Measurements from ENCODE around the gene RBM24. TPM values are rescaled to one million over a fixed set of nuclear protein-coding genes. Genes with fewer than 3 reads are reported as not detected.
A peak's percentile ranks its signal among the peaks of the same experiment; 100 is the strongest.

The RBM24 gene
- total RNA-seq, 1 donor from 2014 or later: 3.1 TPM

DNA sequence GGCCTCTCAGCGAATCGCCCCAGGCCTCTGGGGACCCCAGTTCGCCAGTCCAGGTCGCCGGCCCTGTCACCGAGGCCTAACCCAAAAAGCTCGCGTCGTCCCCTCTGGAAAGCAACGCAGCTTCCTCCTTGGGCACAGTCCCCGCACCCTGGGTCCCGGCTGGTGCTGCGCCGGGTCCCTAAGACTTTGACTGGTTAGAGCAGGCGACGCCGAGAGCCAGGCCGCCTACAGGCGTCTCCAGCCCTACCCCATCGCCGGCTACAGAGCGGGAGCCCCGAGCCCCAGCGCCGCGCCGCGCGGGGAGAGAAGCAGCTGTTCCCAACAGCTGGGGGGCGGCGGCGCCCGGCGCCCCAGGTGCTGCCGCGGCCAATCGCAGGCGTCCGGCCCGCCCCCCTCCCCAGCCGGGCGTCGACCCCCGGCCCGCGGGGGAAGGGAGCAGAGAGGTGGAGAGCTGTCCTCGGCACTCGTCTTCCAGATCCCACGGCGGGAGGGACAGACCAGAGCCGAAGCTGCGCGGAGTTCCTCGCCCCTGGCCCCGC is 540 bp upstream of the RBM24 start:
- Histone ChIP-seq H3K27me3 (ENCODE audit: control insufficient read depth, insufficient read depth, low read length) (peaks cover 4% of the 10 kb centered on the region), H3K36me3 (ENCODE audit: control insufficient read depth, insufficient read depth, low read length) (no peaks in the 10 kb centered on the region), H3K4me3 (ENCODE audit: low read depth, low read length) (peak overlapping the region; percentile 77)
- TF ChIP-seq, protein P1, sequence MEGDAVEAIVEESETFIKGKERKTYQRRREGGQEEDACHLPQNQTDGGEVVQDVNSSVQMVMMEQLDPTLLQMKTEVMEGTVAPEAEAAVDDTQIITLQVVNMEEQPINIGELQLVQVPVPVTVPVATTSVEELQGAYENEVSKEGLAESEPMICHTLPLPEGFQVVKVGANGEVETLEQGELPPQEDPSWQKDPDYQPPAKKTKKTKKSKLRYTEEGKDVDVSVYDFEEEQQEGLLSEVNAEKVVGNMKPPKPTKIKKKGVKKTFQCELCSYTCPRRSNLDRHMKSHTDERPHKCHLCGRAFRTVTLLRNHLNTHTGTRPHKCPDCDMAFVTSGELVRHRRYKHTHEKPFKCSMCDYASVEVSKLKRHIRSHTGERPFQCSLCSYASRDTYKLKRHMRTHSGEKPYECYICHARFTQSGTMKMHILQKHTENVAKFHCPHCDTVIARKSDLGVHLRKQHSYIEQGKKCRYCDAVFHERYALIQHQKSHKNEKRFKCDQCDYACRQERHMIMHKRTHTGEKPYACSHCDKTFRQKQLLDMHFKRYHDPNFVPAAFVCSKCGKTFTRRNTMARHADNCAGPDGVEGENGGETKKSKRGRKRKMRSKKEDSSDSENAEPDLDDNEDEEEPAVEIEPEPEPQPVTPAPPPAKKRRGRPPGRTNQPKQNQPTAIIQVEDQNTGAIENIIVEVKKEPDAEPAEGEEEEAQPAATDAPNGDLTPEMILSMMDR (IDR thresholded peaks at IDR 0.05; ENCODE audit: insufficient read depth, low read length, poor library complexity, severe bottlenecking): peak; percentile 6
- DNase-seq (ENCODE audit: low read depth): no peak

DNA sequence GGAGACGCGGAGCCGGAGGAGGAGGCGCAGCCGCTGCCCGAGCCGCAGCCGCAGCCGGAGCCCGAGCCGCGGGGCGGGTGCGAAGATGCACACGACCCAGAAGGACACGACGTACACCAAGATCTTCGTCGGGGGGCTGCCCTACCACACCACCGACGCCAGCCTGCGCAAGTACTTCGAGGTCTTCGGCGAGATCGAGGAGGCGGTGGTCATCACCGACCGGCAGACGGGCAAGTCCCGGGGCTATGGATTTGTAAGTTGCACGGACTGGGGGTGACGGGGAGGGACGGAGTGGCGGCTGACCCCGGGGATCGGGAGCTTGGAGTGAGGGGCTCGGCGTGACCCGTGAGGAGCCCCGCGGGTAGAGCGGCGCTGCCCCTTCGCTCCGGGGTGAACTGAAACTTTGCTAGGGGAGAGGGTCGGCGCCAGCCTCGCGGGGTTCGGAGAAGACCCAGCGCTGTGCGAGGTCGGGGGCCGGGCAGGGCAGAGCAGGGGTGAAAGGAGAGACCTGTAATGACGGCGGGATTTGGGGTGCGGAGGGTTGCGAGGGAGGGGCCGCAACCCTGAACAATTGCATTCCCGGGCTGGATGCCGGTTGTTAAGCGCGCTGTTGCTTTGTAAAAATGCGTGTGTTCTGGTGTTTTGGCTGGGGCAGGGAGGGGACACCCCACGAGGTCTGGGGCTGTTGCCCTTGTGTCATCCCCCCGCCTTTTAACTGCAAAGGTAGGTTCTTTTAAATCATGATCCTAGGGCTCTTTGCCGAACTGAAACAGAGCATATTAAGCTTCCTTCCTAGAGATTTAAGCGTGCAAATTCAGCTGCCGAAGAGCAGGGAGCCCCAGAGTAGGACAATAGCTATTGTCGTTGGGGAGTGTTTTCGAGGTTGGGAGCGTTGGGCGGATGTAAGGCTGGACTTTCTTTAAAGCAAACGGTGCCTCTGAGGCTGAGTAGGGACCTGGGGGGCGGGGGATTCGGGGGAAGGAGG is 628 bp downstream of the RBM24 start:
- Histone ChIP-seq H3K4me3 (ENCODE audit: low read depth, low read length) (peak overlapping the region; percentile 77), H3K36me3 (ENCODE audit: control insufficient read depth, insufficient read depth, low read length) (no peaks in the 10 kb centered on the region), H3K27me3 (ENCODE audit: control insufficient read depth, insufficient read depth, low read length) (peaks cover 4% of the 10 kb centered on the region)
- DNase-seq (ENCODE audit: low read depth): no peak
- TF ChIP-seq, protein P1 (IDR thresholded peaks at IDR 0.05; ENCODE audit: insufficient read depth, low read length, poor library complexity, severe bottlenecking): no peak

DNA sequence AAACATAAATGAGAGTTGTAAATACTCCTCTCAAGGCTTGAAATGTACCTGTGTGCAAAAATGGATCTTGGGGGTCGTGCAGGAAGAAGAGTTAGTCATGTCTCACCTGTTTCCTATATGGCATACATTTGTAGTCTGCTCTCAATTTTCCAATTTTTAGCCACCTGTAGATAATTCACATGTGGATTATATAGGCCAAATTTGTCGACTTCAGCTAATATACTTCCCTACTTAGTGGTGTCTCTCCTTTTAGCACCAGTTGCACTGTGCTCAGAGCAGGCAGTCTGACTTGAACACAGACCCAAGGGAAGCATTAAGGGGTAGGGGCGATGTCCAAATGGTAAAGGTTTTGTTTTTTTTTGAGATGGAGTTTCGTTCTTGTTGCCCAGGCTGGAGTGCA is 1.9 kb downstream of the RBM24 start:
- Histone ChIP-seq H3K36me3 (ENCODE audit: control insufficient read depth, insufficient read depth, low read length) (no peaks in the 10 kb centered on the region), H3K4me3 (ENCODE audit: low read depth, low read length) (no peak overlapping the region), H3K27me3 (ENCODE audit: control insufficient read depth, insufficient read depth, low read length) (peaks cover 4% of the 10 kb centered on the region)
- DNase-seq (ENCODE audit: low read depth): no peak
- TF ChIP-seq, protein P1 (IDR thresholded peaks at IDR 0.05; ENCODE audit: insufficient read depth, low read length, poor library complexity, severe bottlenecking): no peak

DNA sequence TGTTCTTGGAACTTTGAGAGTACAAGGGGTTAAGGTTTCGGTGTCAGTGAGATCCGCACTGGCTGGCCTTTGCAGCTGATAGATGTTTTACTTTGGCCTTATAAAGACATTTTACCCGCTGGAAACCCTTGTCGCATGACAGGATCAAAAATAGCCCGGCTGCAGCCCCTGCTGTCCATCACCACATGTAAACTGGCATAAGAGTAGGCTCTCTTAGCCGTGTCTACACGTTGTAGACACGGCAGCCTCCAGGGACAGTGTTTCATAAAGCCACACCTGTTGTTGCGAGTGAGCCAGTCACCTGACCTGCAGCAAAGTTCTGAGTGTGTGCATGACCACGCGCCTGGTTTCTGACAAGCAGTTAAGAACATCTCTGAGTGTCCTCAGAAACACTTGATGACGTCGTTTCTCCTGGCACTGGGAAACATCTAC is 8.5 kb downstream of the RBM24 start:
- no peak for DNase-seq (ENCODE audit: low read depth)
- no peaks in the 10 kb centered on the region for H3K27me3 ChIP-seq (ENCODE audit: control insufficient read depth, insufficient read depth, low read length)
- TF ChIP-seq, protein P1 (IDR thresholded peaks at IDR 0.05; ENCODE audit: insufficient read depth, low read length, poor library complexity, severe bottlenecking): no peak
- no peak overlapping the region for H3K4me3 ChIP-seq (ENCODE audit: low read depth, low read length)
- H3K36me3 ChIP-seq (ENCODE audit: control insufficient read depth, insufficient read depth, low read length): no peaks in the 10 kb centered on the region

DNA sequence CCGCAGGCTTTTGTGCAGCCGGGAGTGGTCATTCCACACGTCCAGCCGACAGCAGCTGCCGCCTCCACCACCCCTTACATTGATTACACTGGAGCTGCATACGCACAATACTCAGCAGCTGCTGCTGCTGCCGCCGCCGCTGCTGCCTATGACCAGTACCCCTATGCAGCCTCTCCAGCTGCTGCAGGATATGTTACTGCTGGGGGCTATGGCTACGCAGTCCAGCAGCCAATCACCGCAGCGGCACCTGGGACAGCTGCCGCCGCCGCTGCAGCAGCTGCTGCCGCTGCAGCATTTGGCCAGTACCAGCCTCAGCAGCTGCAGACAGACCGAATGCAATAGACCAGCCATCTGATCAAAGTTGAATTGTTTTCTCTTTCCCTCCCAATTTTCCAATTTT is 10.6 kb downstream of the RBM24 start:
- DNase-seq (ENCODE audit: low read depth): no peak
- Histone ChIP-seq H3K4me3 (ENCODE audit: low read depth, low read length) (no peak overlapping the region), H3K27me3 (ENCODE audit: control insufficient read depth, insufficient read depth, low read length) (no peaks in the 10 kb centered on the region), H3K36me3 (ENCODE audit: control insufficient read depth, insufficient read depth, low read length) (no peaks in the 10 kb centered on the region)
- TF ChIP-seq, protein P1 (IDR thresholded peaks at IDR 0.05; ENCODE audit: insufficient read depth, low read length, poor library complexity, severe bottlenecking): no peak

Data from kidney epithelial cell (primary cell).